DMS53 treated with DMSO at 0.1 percent for 48 hours (cell line): ENCODE data around the gene ARID4B.
"Not testable (repeated sequence)": the region's sequence is repeated elsewhere in the genome, so short reads cannot be mapped to it uniquely, and the experiment has no call there.

Experiments
- DNase-seq: peaks from one replicate; lab custom pipeline; 2025; ENCODE audit not compliant: unreplicated experiment; lab: John Stamatoyannopoulos, UW

The ARID4B gene

GRCh38 chr1:235238558-235238957, 89.4 kb downstream of the ARID4B start:
- no peak for DNase-seq

- no peak for DNase-seq
These were observed 91.9 kb downstream of the ARID4B start for GRCh38 chr1:235236128-235236527.

DNA sequence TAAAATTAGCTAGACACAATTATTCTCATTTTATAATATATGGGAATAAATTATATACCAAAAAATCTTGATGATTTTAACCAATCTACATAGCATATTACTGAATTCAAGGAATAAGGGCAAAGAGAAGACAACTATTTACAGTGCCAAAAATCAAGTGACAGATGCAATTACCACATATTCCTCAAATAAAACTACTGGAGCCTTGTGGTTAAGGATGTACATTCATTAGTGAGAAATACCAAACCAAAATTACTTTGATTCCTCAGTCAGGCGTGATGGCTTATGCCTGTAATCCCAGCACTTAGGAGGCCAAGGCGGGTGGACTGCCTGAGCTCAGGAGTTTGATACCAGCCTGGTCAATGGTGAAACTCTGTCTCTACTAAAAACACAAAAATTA, 98.1 kb downstream of the ARID4B start:
- DNase-seq, result no peak

DNA sequence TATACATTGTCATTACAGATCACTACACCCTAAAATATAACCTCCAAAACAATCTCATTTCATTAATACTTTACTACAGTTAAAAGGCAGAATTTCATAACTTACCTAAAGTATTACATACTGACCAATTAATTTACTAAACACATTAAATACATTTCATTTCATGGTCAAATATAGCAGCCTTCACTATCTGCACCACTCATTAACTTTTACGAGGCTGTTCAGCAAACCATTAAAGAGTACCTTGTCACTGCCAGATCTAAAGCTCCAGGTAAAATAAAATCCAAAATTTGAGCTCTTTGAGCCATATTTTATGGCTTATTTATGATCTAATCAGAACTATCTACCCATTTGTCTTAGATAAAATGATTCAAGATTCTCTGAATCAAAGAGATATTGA, 100.6 kb downstream of the ARID4B start:
- no peak for DNase-seq

GRCh38 chr1:235226933-235227332, 101.0 kb downstream of the ARID4B start:
- DNase-seq, result no peak

- DNase-seq, result peak; percentile 4
These were observed 102.7 kb downstream of the ARID4B start for GRCh38 chr1:235225299-235225698.

GRCh38 chr1:235221653-235222375, 106.2 kb downstream of the ARID4B start:
- DNase-seq, result no peak

DNA sequence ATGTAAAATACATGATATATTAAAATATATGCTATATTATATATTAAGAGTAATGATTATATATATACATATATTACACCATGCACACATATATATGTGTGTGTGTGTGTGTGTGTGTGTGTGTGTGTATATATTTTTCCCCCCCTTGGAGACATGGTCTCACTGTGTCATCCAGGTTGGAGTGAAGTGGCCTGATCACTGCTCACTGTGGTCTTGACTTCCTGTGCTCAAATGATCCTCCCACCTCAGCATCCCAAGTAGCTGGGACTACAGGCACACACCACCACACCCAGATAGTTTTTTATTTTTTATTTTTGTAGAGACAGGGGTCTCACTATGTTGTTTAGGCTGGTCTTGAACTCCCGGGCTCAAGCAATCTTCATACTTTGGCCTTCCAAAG, 112.5 kb downstream of the ARID4B start:
- no peak for DNase-seq

DNA sequence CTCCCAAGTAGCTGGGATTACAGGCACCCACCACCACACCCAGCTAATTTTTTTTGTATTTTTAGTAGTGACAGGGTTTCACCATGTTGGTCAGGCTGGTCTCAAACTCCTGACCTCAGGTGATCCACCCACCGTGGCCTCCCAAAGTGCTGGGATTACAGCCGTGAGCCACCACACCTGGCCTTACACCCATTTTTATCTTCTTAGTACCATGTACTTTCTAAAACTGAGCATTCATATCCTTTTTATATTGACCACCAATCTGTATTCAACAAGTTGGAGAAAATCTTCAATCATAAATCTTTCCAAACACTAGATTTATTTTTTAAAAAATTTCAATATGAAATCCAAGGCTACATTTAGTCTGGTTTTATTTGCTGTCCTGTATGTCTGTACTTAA, 113.0 kb downstream of the ARID4B start:
- DNase-seq, result not testable (repeated sequence)

DNA sequence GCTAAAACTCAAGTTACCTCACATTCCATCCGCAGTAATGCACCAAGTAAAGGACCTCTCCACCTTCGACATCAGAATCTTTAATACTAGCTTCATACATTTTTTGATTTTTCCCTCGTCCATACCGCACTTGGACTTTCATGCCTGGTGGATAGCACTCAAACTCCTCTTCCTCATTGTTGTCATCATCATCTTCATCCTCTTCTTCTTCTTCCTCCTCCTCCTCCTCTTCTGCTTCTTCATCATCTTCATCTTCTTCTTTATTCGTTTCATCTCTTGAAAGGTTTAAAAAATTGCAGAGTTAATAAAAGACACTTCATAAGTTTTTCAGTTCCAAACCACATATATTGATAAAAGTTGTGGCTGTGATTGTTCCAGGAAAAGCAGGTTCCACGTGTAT, 114.2 kb downstream of the ARID4B start:
- no peak for DNase-seq

- no peak for DNase-seq
These were observed 116.5 kb downstream of the ARID4B start for GRCh38 chr1:235211517-235211916.

DNA sequence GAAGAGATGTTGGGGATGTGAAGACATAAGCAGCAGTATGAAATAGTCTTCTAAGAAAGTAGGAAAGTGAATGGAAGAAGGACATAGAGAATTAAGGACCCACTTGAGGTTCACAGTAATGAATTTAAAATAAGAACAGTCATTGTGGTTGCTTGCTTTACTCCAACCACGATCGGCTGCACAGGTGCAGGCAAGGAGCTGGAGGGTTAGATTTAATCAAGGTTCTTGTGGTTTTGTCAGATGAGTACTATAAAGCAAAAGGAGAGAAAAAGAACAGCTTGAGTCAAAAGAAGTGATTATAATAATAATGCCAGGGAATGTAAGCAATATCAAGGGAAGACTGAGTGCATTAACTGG, 120.8 kb downstream of the ARID4B start:
- DNase-seq, result no peak

- DNase-seq, result no peak
These were observed 121.3 kb downstream of the ARID4B start for GRCh38 chr1:235206533-235207208.

DNA sequence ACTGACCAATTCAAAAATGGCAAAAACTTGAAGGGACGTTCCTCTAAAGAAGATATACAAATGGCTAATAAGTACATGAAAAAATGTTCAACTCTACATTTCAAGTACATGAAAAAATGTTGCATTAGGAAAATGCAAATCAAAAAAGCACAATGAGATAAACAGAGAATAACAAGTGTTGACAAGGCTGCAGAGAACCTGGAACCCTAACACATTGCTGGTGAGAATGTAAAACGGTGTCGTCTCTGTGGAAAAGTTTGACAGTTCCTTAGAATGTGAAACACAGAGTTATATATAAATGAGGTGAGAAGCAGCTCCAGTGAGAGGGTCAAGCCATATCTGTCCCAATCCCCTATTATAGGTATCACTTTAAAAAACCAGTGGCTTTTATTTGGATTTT, 122.3 kb downstream of the ARID4B start:
- DNase-seq, result no peak

- no peak for DNase-seq
These were observed 124.6 kb downstream of the ARID4B start for GRCh38 chr1:235203428-235203827.

DNA sequence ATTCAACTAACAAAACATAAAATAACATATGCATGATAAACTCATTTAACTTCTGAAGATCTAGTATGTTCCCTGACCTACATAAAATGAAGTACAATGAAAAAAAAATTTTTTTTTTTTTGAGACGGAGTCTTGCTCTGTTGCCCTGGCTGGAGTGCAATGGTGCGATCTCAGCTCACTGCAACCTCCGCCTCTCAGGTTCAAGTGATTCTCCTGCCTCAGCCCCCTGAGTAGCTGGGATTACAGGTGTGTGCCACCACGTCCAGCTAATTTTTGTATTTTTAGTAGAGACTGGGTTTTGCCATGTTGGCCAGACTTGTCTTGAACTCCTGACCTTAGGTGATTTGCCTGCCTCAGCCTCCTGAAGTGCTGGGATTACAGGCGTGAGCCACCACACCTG, 125.5 kb downstream of the ARID4B start:
- not testable (repeated sequence) for DNase-seq

- no peak for DNase-seq
These were observed 128.5 kb downstream of the ARID4B start for GRCh38 chr1:235199441-235199840.

DNA sequence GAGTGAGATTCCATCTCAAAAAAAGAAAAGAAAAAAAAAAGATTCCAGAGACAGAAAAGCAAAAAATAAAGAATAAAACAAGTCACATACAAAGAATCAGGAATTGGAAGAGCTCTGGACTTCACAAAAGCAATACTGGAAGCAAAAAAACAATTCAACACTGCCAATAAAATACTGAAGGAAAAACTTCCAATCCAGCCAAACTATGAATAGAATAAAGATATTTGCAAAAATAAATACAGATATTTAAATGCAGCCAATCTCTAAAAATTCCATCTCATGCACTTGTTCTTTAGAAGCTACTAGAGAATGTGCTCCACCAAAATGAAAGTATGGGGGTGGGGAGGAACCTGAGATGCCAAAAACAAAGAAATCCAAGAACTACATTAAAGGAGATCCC, 137.5 kb downstream of the ARID4B start:
- no peak for DNase-seq

- no peak for DNase-seq
These were observed 140.7 kb downstream of the ARID4B start for GRCh38 chr1:235187316-235187715.

GRCh38 chr1:235181561-235182245, 146.3 kb downstream of the ARID4B start:
- DNase-seq, result no peak

- no peak for DNase-seq
These were observed 147.0 kb downstream of the ARID4B start for GRCh38 chr1:235180916-235181460.

- no peak for DNase-seq
These were observed 151.5 kb downstream of the ARID4B start for GRCh38 chr1:235176486-235176885.
